ENCODE data around the gene EPHB1.

GRCh38 chr3:134829721-134830120 is 34.7 kb downstream of the EPHB1 start:
- TF ChIP-seq POLR2A (IDR thresholded peaks at IDR 0.05) (no peak), CTCF (IDR thresholded peaks at IDR 0.05) (no peak)

Measured in uterus (tissue), 2 donors.